IPS DF 4.7 (cell line): Measurements from ENCODE around the gene OPCML.

Experiments
- DNase-seq: peaks from one replicate; pipeline ENCODE4 v3.0.0-alpha.2; 2013; ENCODE audit warnings: low spot score; ENCODE audit errors: extremely low read depth

The OPCML gene

GRCh38 chr11:132531921-132532320 is 1000.4 kb downstream of the OPCML start:
- no peak for DNase-seq

GRCh38 chr11:132528181-132528580 is 1004.1 kb downstream of the OPCML start:
- DNase-seq: no peak

GRCh38 chr11:132523929-132524328 is 1008.4 kb downstream of the OPCML start:
- no peak for DNase-seq

- no peak for DNase-seq
Observed at GRCh38 chr11:132520199-132520598, 1012.1 kb downstream of the OPCML start.

- DNase-seq: no peak
Observed at GRCh38 chr11:132519241-132519815, 1013.0 kb downstream of the OPCML start.

GRCh38 chr11:132504501-132505041 is 1027.7 kb downstream of the OPCML start:
- DNase-seq: no peak

GRCh38 chr11:132501356-132501755 is 1030.9 kb downstream of the OPCML start:
- DNase-seq: no peak

GRCh38 chr11:132499661-132500060 is 1032.6 kb downstream of the OPCML start:
- no peak for DNase-seq

GRCh38 chr11:132496341-132496740 is 1036.0 kb downstream of the OPCML start:
- DNase-seq: no peak

- DNase-seq: no peak
Observed at GRCh38 chr11:132493801-132494200, 1038.5 kb downstream of the OPCML start.

- DNase-seq: no peak
Observed at GRCh38 chr11:132490978-132491377, 1041.3 kb downstream of the OPCML start.

- DNase-seq: no peak
Observed at GRCh38 chr11:132486060-132486459, 1046.2 kb downstream of the OPCML start.

- DNase-seq: no peak
Observed at GRCh38 chr11:132475026-132475425, 1057.3 kb downstream of the OPCML start.

GRCh38 chr11:132472411-132473172 is 1059.7 kb downstream of the OPCML start:
- DNase-seq: no peak

- no peak for DNase-seq
Observed at GRCh38 chr11:132471466-132471865, 1060.8 kb downstream of the OPCML start.

- DNase-seq: no peak
Observed at GRCh38 chr11:132466983-132467382, 1065.3 kb downstream of the OPCML start.

GRCh38 chr11:132464939-132465338 is 1067.4 kb downstream of the OPCML start:
- no peak for DNase-seq

- no peak for DNase-seq
Observed at GRCh38 chr11:132464003-132464342, 1068.3 kb downstream of the OPCML start.

- no peak for DNase-seq
Observed at GRCh38 chr11:132463295-132464002, 1068.9 kb downstream of the OPCML start.

GRCh38 chr11:132459736-132460135 is 1072.6 kb downstream of the OPCML start:
- DNase-seq: no peak

- DNase-seq: no peak
Observed at GRCh38 chr11:132457445-132457844, 1074.9 kb downstream of the OPCML start.

- no peak for DNase-seq
Observed at GRCh38 chr11:132456751-132457328, 1075.5 kb downstream of the OPCML start.
